ENCODE measurements around the gene SP110. TPM values are rescaled to one million over a fixed set of nuclear protein-coding genes. Genes with fewer than 3 reads are reported as not detected.
A peak's percentile ranks its signal among the peaks of the same experiment; 100 is the strongest.

Gene SP110
- total RNA-seq, 1 donor from 2014 or later: 121 TPM

DNA sequence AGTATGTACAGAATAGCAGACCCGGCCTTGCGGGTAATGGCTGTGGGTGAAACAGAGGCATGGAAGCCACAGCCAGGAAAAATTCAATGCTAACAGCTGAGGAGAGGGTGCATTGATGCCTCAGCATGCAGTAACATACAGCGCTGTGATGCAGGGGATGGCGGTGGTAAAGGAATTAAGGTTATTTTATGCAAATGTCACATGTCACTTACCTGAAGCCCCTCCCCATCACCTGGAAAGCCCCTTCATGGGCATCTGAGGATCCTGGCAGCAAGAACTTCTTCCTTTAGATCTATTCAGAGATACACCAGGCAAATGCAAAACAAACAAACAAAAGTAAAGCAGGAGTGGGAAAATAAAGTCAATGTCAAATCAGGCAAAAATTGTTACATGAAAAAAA, 1.7 kb upstream of the SP110 start:
- no peak for DNase-seq (ENCODE audit: low spot score)
- intact Hi-C loops (cut with micrococcal nuclease): no loop called here
- Mint-ChIP-seq H3K4me1 (ENCODE audit: low read depth) (peaks cover 58% of the 10 kb centered on the region), H3K27ac (no peak overlapping the region), H3K4me3 (ENCODE audit: low read depth) (no peak overlapping the region), H3K27me3 (ENCODE audit: low read depth) (no peaks in the 10 kb centered on the region), H3K36me3 (ENCODE audit: low read depth) (peaks cover 48% of the 10 kb centered on the region), H3K9me3 (no peaks in the 10 kb centered on the region)

DNA sequence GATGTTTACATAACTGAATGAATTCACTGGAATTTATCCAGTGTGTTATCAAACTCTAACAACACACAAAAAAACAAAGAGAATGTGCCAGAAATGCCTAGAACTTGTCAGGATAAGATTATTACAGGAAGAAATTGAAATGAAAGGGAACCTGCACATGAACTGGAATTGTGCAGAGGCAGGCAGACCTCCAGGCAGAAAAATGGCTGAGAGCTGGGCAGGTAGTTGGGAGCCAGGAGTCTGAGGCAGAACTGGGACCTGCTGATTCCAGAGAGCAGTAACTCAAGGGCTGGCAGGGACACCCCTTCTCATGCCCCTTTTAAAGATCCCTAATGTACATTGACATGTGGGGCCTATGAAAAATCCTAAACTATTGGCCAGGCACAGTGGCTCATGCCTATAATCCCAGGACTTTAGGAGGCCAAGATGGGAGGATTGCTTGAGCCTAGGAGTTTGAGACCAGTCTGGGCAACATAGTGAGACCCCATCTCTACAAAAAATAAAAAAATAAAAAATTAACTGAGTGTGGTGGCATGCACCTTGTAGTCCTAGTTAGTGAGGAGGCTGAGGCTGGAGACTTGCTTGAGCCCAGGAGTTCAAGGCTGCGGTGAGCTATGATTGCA, 674 bp upstream of the SP110 start:
- Mint-ChIP-seq H3K36me3 (ENCODE audit: low read depth) (peaks cover 49% of the 10 kb centered on the region), H3K27ac (peak overlapping the region; percentile 89), H3K4me1 (ENCODE audit: low read depth) (peaks cover 66% of the 10 kb centered on the region)

DNA sequence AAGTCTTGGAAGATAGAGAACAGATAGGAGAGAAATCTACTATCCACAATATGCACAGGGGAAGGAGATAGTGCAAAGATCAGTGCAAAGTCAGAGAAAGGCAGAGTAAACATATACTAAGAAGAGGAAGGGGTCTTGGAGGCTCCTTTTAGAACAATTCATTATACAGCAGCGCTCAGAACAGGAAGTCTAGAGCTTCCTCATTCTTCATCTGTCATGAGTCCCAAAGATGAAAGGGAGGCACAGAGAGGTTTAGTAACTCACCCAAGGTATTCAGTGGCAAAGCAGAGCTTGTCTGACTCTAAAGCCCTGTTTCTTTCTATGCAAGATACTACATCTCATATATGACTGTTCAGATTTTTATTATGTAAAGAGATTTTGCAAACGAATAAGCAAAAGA, 1.4 kb downstream of the SP110 start:
- intact Hi-C loops (cut with micrococcal nuclease): loop anchor here (5.0 kb wide), 1 partner anchor 34 kb away; no protein-coding TSS in a partner anchor
- H3K36me3 Mint-ChIP-seq (ENCODE audit: low read depth): peaks cover 62% of the 10 kb centered on the region
- DNase-seq (ENCODE audit: low spot score): no peak
- no peaks in the 10 kb centered on the region for H3K9me3 Mint-ChIP-seq
- peaks cover 62% of the 10 kb centered on the region for H3K4me1 Mint-ChIP-seq (ENCODE audit: low read depth)
- peak overlapping the region; percentile 47 for H3K27ac Mint-ChIP-seq
- H3K4me3 Mint-ChIP-seq (ENCODE audit: low read depth): peak overlapping the region; percentile 97
- no peaks in the 10 kb centered on the region for H3K27me3 Mint-ChIP-seq (ENCODE audit: low read depth)

More for the DNA sequence above, 674 bp upstream of the SP110 start:
- DNase-seq (ENCODE audit: low spot score): no peak
- intact Hi-C loops (cut with micrococcal nuclease): no loop called here
- H3K27me3 Mint-ChIP-seq (ENCODE audit: low read depth): no peaks in the 10 kb centered on the region
- H3K9me3 Mint-ChIP-seq: no peaks in the 10 kb centered on the region
- H3K4me3 Mint-ChIP-seq (ENCODE audit: low read depth): peak overlapping the region; percentile 97

DNA sequence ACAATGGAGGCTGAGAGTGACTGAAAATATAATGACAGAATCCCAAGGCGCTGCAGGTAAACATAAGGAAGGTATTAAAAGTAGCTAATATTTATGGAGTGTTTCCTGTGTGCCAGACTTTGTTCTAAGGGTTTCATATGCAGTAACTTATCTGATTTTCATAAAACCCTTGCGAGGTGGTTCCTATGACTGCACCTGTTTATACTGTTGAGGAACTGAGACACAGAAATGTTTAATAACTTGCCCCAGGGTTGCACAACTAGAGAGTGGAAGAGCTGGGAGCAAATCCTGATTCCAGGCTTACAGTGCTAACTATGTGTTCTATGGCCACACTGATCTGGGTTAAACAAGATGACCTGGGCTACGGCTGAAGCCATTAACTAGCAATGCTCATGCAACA, 2.4 kb downstream of the SP110 start:
- Mint-ChIP-seq H3K4me1 (ENCODE audit: low read depth) (peaks cover 53% of the 10 kb centered on the region), H3K4me3 (ENCODE audit: low read depth) (peak overlapping the region; percentile 97)

DNA sequence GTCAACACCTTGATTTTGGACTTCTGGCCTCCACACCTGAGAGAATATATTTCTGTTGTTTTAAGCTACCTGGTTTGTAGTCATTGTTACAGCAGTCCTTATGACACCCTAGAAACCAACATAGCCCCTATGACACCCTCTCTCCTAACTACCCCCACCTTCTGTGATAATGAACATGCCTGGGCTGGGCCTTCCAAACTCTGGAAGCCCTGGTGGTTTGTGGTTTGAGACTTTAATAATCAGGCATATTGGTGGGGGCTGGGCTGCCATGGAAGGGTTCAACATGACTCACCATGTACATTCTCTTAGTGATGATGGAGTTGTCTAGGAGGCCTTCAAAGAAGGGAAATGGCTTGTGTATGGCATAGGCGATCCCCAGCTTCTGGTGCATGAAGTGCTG, 3.3 kb downstream of the SP110 start:
- Mint-ChIP-seq H3K9me3 (no peaks in the 10 kb centered on the region), H3K36me3 (ENCODE audit: low read depth) (peaks cover 77% of the 10 kb centered on the region), H3K27me3 (ENCODE audit: low read depth) (no peaks in the 10 kb centered on the region), H3K27ac (peak overlapping the region; percentile 10), H3K4me1 (ENCODE audit: low read depth) (peaks cover 55% of the 10 kb centered on the region), H3K4me3 (ENCODE audit: low read depth) (peak overlapping the region; percentile 27)
- DNase-seq (ENCODE audit: low spot score): no peak
- intact Hi-C loops (cut with micrococcal nuclease): loop anchor here (5.0 kb wide), 1 partner anchor 36 kb away; no protein-coding TSS in a partner anchor

More for the DNA sequence above, 2.4 kb downstream of the SP110 start:
- Mint-ChIP-seq H3K9me3 (no peaks in the 10 kb centered on the region), H3K36me3 (ENCODE audit: low read depth) (peaks cover 72% of the 10 kb centered on the region), H3K27ac (peak overlapping the region; percentile 14), H3K27me3 (ENCODE audit: low read depth) (no peaks in the 10 kb centered on the region)
- intact Hi-C loops (cut with micrococcal nuclease): loop anchor here (5.0 kb wide), 1 partner anchor 35 kb away; no protein-coding TSS in a partner anchor
- no peak for DNase-seq (ENCODE audit: low spot score)

DNA sequence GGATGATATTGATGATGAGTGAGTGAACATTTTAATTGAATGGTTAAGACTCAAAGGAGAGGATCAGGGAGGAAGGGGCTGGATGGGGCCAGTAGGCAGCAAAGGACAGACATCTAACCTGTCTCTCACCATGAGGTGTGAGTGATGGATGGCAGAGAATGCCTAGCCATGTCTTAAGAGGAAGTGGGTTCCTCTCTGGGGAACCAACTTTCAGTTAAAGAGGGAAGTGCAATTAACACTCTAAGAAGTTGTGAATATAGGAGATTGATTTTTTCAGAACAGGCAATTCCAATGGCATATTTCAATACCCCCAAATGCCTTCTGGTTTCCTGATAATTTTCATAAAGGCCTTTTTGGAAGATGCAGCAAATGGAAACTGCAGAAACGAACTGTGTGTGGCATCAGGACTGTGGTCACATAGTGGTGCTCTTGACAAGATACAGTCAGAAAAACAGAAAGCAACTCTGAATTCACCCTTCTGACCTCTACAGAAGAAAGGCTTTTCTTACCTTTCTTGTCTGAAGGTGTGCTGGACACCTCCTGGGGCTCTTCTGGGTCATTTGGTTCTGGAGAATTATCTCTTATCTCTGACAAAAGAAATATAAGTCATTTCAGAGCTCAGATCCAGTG, 10.2 kb downstream of the SP110 start:
- peaks cover 30% of the 10 kb centered on the region for H3K4me1 Mint-ChIP-seq (ENCODE audit: low read depth)
- H3K27ac Mint-ChIP-seq: no peak overlapping the region
- intact Hi-C loops (cut with micrococcal nuclease): no loop called here
- H3K4me3 Mint-ChIP-seq (ENCODE audit: low read depth): no peak overlapping the region
- H3K9me3 Mint-ChIP-seq: no peaks in the 10 kb centered on the region
- H3K36me3 Mint-ChIP-seq (ENCODE audit: low read depth): peaks cover 26% of the 10 kb centered on the region
- DNase-seq (ENCODE audit: low spot score): no peak
- H3K27me3 Mint-ChIP-seq (ENCODE audit: low read depth): no peaks in the 10 kb centered on the region

DNA sequence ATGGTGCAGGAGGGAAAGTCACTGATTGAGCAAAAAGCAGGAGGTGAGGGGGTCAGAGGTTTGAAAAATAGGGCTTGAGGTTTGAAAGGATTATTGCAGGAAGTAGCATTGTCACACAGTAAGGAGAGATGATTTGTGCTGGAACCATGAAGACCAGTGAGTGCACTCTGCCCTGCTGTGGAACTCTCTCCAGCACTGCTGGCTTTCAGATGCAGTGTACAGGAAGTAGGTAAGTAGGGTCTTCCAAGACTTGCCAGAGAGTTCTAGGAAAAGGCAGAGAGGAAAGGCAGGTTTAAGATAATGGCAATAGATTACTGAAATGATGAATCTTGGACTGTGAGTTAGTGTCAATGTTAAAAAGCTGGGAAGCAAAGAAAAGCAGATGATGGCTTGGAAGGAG, 11.2 kb downstream of the SP110 start:
- Mint-ChIP-seq H3K4me3 (ENCODE audit: low read depth) (no peak overlapping the region), H3K4me1 (ENCODE audit: low read depth) (peaks cover 25% of the 10 kb centered on the region), H3K27ac (no peak overlapping the region), H3K36me3 (ENCODE audit: low read depth) (peaks cover 17% of the 10 kb centered on the region), H3K27me3 (ENCODE audit: low read depth) (no peaks in the 10 kb centered on the region), H3K9me3 (no peaks in the 10 kb centered on the region)
- no peak for DNase-seq (ENCODE audit: low spot score)
- intact Hi-C loops (cut with micrococcal nuclease): no loop called here

DNA sequence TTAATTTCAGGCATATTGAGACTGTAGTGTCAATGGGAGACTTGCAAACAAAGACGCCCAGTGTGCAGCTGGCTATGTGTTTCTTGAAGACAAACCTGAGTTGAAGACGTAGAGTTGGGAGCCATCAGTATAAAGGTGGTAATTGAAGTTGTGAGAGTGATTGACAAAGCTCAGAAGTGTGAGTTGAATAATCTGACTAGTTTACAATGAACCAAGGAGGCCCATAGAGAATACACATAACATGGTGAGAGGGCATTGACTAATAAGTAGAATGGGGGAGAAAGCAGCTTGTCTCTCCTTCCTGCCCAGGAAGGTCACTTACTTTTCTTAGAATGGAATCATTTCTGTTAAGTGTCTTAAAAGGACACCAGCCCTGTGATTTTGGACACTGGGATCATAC, 14.1 kb downstream of the SP110 start:
- Mint-ChIP-seq H3K4me3 (ENCODE audit: low read depth) (no peak overlapping the region), H3K36me3 (ENCODE audit: low read depth) (peaks cover 11% of the 10 kb centered on the region), H3K9me3 (no peaks in the 10 kb centered on the region), H3K4me1 (ENCODE audit: low read depth) (peaks cover 24% of the 10 kb centered on the region), H3K27ac (peak overlapping the region; percentile 16), H3K27me3 (ENCODE audit: low read depth) (no peaks in the 10 kb centered on the region)
- no peak for DNase-seq (ENCODE audit: low spot score)
- intact Hi-C loops (cut with micrococcal nuclease): no loop called here

DNA sequence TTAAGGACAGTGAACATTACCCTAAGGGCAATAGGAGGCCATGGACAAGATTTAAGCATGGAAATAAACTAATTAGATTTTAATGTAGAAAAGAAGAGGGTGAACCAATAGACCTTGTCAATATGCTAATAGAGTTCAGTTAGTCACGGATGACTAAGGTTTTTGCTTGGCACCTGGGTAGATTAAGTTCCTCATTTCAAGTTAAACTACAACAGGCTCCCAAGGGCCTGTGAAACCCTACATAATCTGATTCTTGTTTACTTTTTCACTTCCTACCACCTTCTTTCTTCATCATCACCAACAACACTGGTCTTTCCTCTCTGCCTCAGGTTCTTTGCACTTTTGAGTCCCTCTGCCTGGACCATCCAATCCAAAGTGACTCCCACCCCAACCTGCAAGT, 14.8 kb downstream of the SP110 start:
- DNase-seq (ENCODE audit: low spot score): no peak
- peaks cover 18% of the 10 kb centered on the region for H3K36me3 Mint-ChIP-seq (ENCODE audit: low read depth)
- intact Hi-C loops (cut with micrococcal nuclease): no loop called here
- no peaks in the 10 kb centered on the region for H3K9me3 Mint-ChIP-seq
- H3K4me3 Mint-ChIP-seq (ENCODE audit: low read depth): no peak overlapping the region
- no peaks in the 10 kb centered on the region for H3K27me3 Mint-ChIP-seq (ENCODE audit: low read depth)
- peaks cover 24% of the 10 kb centered on the region for H3K4me1 Mint-ChIP-seq (ENCODE audit: low read depth)
- no peak overlapping the region for H3K27ac Mint-ChIP-seq

DNA sequence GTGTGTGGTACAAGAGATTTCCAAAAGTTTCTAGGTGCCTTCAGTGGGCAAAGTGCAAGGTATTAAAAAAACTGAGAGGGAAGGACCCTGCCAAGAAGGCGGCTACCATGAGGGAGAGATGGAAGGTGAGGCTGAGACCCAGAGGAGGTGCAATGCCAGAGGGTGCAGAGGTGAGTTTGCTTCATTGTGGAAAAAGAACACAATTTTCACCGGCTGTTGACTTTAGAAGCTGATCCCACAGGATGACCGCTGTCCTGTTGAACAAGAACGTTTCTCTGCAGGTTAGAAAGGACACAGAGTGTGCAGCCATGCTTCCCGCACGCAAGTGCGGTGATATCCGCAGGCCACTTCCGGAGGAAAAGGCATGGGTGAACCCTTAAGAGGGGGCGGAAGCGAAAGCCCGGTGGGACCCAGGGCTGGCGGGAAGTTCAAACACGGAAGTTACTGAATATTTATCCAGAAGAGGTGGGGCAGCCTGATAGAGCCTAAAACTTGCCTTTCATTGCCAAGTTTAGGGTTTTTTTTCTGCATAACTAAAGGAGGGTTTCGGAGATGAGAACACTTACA, 16.6 kb downstream of the SP110 start:
- no peak for DNase-seq (ENCODE audit: low spot score)
- intact Hi-C loops (cut with micrococcal nuclease): no loop called here
- Mint-ChIP-seq H3K4me3 (ENCODE audit: low read depth) (peak overlapping the region; percentile 17), H3K4me1 (ENCODE audit: low read depth) (peaks cover 24% of the 10 kb centered on the region), H3K27me3 (ENCODE audit: low read depth) (no peaks in the 10 kb centered on the region), H3K27ac (peak overlapping the region; percentile 63), H3K36me3 (ENCODE audit: low read depth) (peaks cover 35% of the 10 kb centered on the region), H3K9me3 (no peaks in the 10 kb centered on the region)

DNA sequence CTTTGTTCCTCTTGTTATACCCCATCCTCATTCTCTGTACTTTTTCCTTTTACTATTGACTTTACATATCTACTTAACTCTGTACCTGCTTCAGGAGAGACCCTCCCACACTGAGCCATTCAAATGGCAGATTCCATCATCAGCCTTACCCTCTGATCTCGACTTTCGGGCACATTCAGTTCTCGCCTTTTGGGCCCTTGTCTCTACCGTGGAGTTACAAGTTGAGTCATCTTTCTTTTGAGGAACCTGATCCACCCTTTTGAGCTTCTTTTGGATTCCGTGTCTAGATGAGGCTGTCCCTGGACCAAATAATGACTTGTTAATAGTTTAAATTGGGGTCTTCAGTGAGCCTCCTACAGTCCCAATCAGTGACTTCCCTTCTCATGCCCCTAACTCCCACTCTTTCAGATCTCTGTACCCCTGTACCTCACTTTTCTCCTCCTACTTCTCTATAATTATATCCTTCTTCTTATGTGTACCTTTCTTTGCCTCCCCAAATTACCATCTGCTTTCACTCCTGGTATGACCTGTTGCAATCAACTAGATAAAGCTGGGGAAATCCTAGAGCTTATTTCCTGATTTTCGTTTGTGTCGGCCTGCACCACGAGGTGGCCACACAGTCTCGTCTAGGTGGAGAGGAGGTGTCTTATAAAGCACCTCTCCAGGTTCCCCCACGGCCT, 17.2 kb downstream of the SP110 start:
- DNase-seq (ENCODE audit: low spot score): no peak
- Mint-ChIP-seq H3K27me3 (ENCODE audit: low read depth) (no peaks in the 10 kb centered on the region), H3K4me3 (ENCODE audit: low read depth) (peak overlapping the region; percentile 17), H3K4me1 (ENCODE audit: low read depth) (peaks cover 24% of the 10 kb centered on the region), H3K27ac (peak overlapping the region; percentile 63), H3K36me3 (ENCODE audit: low read depth) (peaks cover 41% of the 10 kb centered on the region), H3K9me3 (no peaks in the 10 kb centered on the region)
- intact Hi-C loops (cut with micrococcal nuclease): no loop called here

DNA sequence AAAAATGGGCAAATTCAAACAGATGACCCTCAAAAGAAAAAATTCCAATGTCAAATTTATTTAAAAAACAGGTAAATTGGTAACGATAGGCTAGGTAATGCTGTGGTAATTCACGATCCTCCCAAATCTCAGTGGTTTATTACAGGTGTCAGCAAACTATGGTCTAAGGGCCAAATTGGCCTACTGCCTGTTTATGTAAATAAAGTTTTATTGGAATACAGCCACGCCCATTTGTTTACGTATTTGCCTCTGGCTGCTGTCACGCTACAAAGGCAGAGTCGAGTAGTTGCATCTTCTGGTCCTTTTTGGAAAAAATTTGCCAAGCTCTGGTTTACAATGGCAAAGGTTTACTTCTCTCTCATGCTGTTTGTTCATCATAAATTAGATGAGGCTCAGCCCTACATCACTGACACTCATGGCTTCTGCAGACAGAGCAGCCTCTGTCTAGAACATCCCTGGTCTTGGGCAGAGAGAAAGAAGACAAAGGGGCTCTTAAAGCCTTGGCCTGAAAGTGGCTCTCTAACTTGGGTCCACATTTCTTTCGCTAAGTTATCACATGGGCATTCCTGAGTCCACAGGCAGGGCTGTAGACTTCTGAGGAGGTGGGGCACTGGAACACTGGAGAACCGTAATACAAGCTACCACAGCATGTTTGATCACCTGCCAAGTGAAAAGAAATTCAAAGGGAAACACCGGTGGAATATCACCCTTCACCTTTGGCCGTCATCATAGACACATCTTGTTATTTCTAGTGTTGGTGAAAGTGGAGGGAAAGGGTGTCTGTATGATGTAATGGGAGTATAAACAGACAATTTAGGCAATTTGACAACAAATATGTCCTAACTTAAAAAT, 34.8 kb downstream of the SP110 start:
- H3K27me3 Mint-ChIP-seq (ENCODE audit: low read depth): no peaks in the 10 kb centered on the region
- intact Hi-C loops (cut with micrococcal nuclease): no loop called here
- no peak for DNase-seq (ENCODE audit: low spot score)
- peaks cover 2% of the 10 kb centered on the region for H3K4me1 Mint-ChIP-seq (ENCODE audit: low read depth)
- H3K36me3 Mint-ChIP-seq (ENCODE audit: low read depth): peaks cover 93% of the 10 kb centered on the region
- peaks cover 22% of the 10 kb centered on the region for H3K9me3 Mint-ChIP-seq
- no peak overlapping the region for H3K4me3 Mint-ChIP-seq (ENCODE audit: low read depth)
- H3K27ac Mint-ChIP-seq: peak overlapping the region; percentile 56
